Bronchial epithelial cell (primary cell): ENCODE measurements around the gene DBN1. TPM values are rescaled to one million over a fixed set of nuclear protein-coding genes. Genes with fewer than 3 reads are reported as not detected.

Source experiments
- DNase-seq: peaks from one replicate; pipeline ENCODE4 v3.0.0-alpha.2; 2010; ENCODE audit warnings: low read depth
- FAIRE-seq: peaks from 2 replicates; lab custom pipeline; 2011; peaks lifted over from hg19 to GRCh38; lab: Jason Lieb, UNC
- H3K27me3 ChIP-seq: 2 replicates; pipeline ENCODE4 v1.5.1; 2011; ENCODE audit warnings: low read length; ENCODE audit not compliant: control insufficient read depth, insufficient read depth
- H3K36me3 ChIP-seq: 2 replicates; pipeline ENCODE4 v1.5.1; 2011; ENCODE audit warnings: low read length; ENCODE audit not compliant: control insufficient read depth, insufficient read depth
- H3K4me3 ChIP-seq: 2 replicates; pipeline ENCODE4 v1.5.1; 2011; ENCODE audit warnings: mild to moderate bottlenecking, low read depth, low read length, control low read depth
- total RNA-seq: library from RNA; depleted of rRNA; stranded (reverse); fragments of >200 nt; gene quantifications from 2 replicates; pipeline ENCODE4 v1.2.1, GENCODE V29; 2014
- TF ChIP-seq, protein P1 (sequence below): IDR thresholded peaks from 2 replicates; pipeline ENCODE4 v1.5.1; 2011; ENCODE audit warnings: mild to moderate bottlenecking, moderate library complexity, low read length, control low read depth, inconsistent platforms; ENCODE audit not compliant: insufficient read depth, severe bottlenecking

Gene DBN1
- total RNA-seq, 1 donor from 2014 or later: 58.7 TPM

GRCh38 chr5:177432143-177432838, 41.1 kb downstream of the DBN1 start:
- DNase-seq (no peak), FAIRE-seq (no peak)
- TF ChIP-seq, protein P1, sequence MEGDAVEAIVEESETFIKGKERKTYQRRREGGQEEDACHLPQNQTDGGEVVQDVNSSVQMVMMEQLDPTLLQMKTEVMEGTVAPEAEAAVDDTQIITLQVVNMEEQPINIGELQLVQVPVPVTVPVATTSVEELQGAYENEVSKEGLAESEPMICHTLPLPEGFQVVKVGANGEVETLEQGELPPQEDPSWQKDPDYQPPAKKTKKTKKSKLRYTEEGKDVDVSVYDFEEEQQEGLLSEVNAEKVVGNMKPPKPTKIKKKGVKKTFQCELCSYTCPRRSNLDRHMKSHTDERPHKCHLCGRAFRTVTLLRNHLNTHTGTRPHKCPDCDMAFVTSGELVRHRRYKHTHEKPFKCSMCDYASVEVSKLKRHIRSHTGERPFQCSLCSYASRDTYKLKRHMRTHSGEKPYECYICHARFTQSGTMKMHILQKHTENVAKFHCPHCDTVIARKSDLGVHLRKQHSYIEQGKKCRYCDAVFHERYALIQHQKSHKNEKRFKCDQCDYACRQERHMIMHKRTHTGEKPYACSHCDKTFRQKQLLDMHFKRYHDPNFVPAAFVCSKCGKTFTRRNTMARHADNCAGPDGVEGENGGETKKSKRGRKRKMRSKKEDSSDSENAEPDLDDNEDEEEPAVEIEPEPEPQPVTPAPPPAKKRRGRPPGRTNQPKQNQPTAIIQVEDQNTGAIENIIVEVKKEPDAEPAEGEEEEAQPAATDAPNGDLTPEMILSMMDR: no peak
- Histone ChIP-seq H3K36me3 (peaks cover 27% of the 10 kb centered on the region), H3K4me3 (no peak overlapping the region), H3K27me3 (no peaks in the 10 kb centered on the region)

GRCh38 chr5:177431317-177432142, 41.9 kb downstream of the DBN1 start:
- FAIRE-seq (no peak), DNase-seq (no peak)
- Histone ChIP-seq H3K36me3 (peaks cover 26% of the 10 kb centered on the region), H3K4me3 (no peak overlapping the region), H3K27me3 (no peaks in the 10 kb centered on the region)
- TF ChIP-seq, protein P1: no peak

DNA sequence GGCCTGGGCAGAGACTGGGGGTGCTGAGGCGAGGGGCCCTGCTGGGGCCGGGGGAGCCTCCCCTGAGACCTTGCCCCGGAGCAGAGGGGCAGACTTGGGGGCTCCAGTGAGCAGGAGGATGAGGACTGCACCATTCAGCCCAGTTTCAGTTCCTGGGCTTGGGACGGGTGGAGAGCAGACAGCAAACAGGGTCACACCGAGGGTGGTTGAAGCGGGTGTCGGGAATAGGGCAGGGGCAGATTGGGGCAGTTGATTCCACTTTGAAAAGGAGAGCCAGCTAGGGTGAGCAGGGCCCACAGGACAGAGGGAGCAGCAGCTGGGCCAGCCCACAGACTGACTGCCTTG, 42.5 kb downstream of the DBN1 start:
- no peak for DNase-seq
- Histone ChIP-seq H3K4me3 (no peak overlapping the region), H3K27me3 (no peaks in the 10 kb centered on the region), H3K36me3 (peaks cover 26% of the 10 kb centered on the region)
- no peak for FAIRE-seq
- TF ChIP-seq, protein P1: no peak

GRCh38 chr5:177430140-177430951, 43.1 kb downstream of the DBN1 start:
- TF ChIP-seq, protein P1: no peak
- H3K4me3 ChIP-seq: no peak overlapping the region
- no peak for FAIRE-seq
- H3K27me3 ChIP-seq: no peaks in the 10 kb centered on the region
- DNase-seq: peak; percentile 36
- peaks cover 25% of the 10 kb centered on the region for H3K36me3 ChIP-seq

DNA sequence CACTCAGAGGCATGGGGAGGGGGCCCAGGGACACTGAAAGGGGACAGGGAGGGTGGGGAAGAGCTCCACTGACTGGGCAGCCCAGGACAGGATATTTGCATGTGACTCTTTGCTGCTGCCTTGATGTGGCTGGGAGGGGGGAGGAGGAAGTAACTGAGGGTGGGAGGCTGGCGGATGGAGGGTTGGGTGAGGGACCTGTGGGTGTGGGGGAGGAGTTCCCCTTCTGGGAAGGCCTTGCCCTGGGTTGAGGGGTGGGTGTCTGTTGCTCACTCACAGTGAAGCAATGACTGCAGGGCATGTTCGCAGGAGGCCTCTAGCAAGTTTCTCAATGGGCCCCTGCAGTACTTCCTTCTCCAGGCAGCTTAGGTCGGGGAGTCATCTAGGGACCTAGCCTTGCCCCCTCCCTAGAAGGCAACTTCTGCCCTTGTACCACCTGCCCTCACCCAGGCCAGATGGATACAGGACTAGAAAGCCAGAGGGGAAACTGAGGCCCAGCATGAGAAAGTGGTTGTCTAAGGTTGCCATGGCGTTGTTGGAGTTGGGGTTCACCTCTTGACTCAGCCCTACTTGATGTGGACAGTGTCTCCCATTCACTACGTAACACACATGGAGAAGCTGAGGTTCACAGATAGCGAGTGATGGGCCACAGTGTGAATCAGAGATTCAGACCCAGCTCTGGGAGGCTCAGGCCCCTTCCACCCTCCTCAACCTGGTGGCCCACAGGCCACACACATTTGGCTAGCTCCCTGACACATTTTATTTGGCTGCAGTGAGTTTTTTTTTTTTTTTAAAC, 44.0 kb downstream of the DBN1 start:
- no peaks in the 10 kb centered on the region for H3K27me3 ChIP-seq
- TF ChIP-seq, protein P1: no peak
- FAIRE-seq: no peak
- peaks cover 19% of the 10 kb centered on the region for H3K36me3 ChIP-seq
- H3K4me3 ChIP-seq: no peak overlapping the region
- no peak for DNase-seq
